Measurements from ENCODE around the gene SGCG. TPM values are rescaled to one million over a fixed set of nuclear protein-coding genes. Genes with fewer than 3 reads are reported as not detected.
"Not testable (repeated sequence)": the region's sequence is repeated elsewhere in the genome, so short reads cannot be mapped to it uniquely, and the experiment has no call there.

Gene SGCG
- not detected in 2 replicates for total RNA-seq
- long read RNA-seq, partial matches to known transcripts: 0 of 1 reads
- long read RNA-seq, other reads (novel, unspliced or antisense): 1 of 1 reads

GRCh38 chr13:23180711-23181110 lies at the start of gene SGCG:
Gene SGCG, plus strand, starts transcription at chr13:23180979. Its CDS starts 22,716 bp downstream, at chr13:23203695.
- no peaks in the 10 kb centered on the region for H3K36me3 Mint-ChIP-seq (ENCODE audit: low read depth)
- no peak for DNase-seq (ENCODE audit: low read depth, low spot score)
- no peak within 1 kb of the TSS for H3K4me3 Mint-ChIP-seq
- no peaks in the 10 kb centered on the region for H3K27me3 Mint-ChIP-seq (ENCODE audit: low read depth)
- no peaks in the 10 kb centered on the region for H3K4me1 Mint-ChIP-seq
- TF ChIP-seq CTCF (conservative IDR thresholded peaks at IDR 0.05): no peak
- no peaks in the 10 kb centered on the region for H3K9me3 Mint-ChIP-seq
- H3K27ac Mint-ChIP-seq (ENCODE audit: unreplicated experiment): peak within 1 kb of the TSS; percentile 52

GRCh38 chr13:23134542-23134941 lies 46.2 kb upstream of the SGCG start:
- Mint-ChIP-seq H3K36me3 (ENCODE audit: low read depth) (no peaks in the 10 kb centered on the region), H3K4me3 (no peak overlapping the region), H3K4me1 (no peaks in the 10 kb centered on the region), H3K27me3 (ENCODE audit: low read depth) (no peaks in the 10 kb centered on the region), H3K27ac (ENCODE audit: unreplicated experiment) (no peak overlapping the region), H3K9me3 (no peaks in the 10 kb centered on the region)
- DNase-seq (ENCODE audit: low read depth, low spot score): no peak
- TF ChIP-seq CTCF (conservative IDR thresholded peaks at IDR 0.05): no peak

DNA sequence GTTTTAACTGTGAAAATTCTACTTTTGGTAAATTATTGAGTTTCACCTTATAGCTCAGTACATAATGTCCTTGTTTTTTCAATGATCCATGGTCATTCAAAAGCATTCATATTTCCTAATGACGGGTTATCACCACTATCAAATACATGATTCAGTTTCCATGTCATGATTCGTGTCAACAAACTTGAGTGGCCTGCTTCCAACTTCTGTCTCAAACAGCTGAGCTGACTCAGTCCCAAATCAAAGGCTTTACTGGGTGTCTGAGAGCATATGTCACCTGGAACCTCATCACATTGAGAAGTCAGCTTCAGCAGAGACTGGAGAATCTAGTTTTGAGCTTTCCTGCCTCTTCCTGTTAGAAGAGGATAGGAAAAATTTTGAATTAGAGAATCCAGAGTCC lies 40.3 kb upstream of the SGCG start:
- no peaks in the 10 kb centered on the region for H3K27me3 Mint-ChIP-seq (ENCODE audit: low read depth)
- DNase-seq (ENCODE audit: low read depth, low spot score): no peak
- no peak overlapping the region for H3K27ac Mint-ChIP-seq (ENCODE audit: unreplicated experiment)
- no peaks in the 10 kb centered on the region for H3K36me3 Mint-ChIP-seq (ENCODE audit: low read depth)
- TF ChIP-seq CTCF (conservative IDR thresholded peaks at IDR 0.05): no peak
- H3K9me3 Mint-ChIP-seq: no peaks in the 10 kb centered on the region
- H3K4me3 Mint-ChIP-seq: no peak overlapping the region
- no peaks in the 10 kb centered on the region for H3K4me1 Mint-ChIP-seq

DNA sequence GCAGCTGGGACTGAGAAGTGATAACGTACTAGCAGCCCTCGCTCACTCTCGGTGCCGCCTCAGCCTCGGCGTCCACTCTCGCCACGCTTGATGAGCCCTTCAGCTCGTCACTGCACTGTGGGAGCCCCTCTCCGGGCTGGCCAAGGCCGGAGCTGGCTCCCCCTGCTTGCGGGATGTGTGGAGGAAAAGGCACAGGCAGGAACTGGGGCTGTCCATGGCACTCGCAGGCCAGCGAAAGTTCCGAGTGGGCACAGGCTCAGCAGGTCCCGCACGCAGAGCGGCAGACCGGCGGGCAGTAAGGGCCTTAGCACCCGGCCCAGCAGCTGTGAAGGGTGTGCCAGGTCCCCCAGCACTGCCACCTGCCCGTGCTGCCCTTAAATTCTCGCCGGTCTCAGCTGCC lies 38.8 kb upstream of the SGCG start:
- no peaks in the 10 kb centered on the region for H3K27me3 Mint-ChIP-seq (ENCODE audit: low read depth)
- H3K36me3 Mint-ChIP-seq (ENCODE audit: low read depth): no peaks in the 10 kb centered on the region
- H3K4me1 Mint-ChIP-seq: no peaks in the 10 kb centered on the region
- DNase-seq (ENCODE audit: low read depth, low spot score): no peak
- H3K27ac Mint-ChIP-seq (ENCODE audit: unreplicated experiment): no peak overlapping the region
- no peak for TF ChIP-seq CTCF (conservative IDR thresholded peaks at IDR 0.05)
- no peak overlapping the region for H3K4me3 Mint-ChIP-seq
- H3K9me3 Mint-ChIP-seq: no peaks in the 10 kb centered on the region

DNA sequence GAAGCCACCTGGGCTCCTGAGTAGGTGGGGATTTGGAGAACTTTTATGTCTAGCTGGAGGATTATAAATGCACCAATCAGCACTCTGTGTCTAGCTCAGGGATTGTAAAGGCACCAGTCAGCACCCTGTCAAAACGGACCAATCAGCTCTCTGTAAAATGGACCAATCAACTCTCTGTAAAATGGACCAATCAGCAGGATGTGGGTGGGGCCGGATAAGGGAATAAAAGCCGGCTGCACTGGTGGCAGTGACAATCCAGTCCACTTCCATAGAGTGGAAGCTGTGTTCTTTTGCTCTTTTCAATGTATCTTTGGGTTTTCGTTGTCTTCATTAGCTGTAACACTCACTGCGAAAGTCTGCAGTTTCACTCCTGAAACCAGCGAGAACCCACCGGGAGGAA lies 38.2 kb upstream of the SGCG start:
- H3K9me3 Mint-ChIP-seq; H3K27ac Mint-ChIP-seq (ENCODE audit: unreplicated experiment); DNase-seq (ENCODE audit: low read depth, low spot score); H3K4me1 Mint-ChIP-seq; H3K36me3 Mint-ChIP-seq (ENCODE audit: low read depth); H3K4me3 Mint-ChIP-seq; H3K27me3 Mint-ChIP-seq (ENCODE audit: low read depth): not testable (repeated sequence)

DNA sequence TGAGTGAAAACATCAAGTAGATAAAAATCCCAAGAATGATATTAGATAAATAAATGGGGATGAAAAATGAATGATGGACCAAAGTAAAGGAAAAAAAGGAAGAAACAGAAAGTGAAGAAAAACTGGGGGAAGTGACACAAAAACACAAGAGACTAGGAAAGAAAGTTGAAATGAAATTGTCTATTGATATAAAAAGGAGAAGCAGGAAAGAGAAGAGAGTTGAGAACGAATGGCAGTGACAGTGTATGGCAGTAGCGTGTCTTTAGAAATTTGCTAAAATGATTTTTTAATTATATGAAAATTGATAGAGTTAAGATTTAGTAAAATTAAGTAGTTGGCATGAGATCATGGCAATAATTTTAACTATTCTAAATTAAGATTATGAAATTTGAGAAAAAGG lies 36.3 kb upstream of the SGCG start:
- H3K27me3 Mint-ChIP-seq (ENCODE audit: low read depth): no peaks in the 10 kb centered on the region
- no peaks in the 10 kb centered on the region for H3K9me3 Mint-ChIP-seq
- peak overlapping the region; percentile 8 for H3K27ac Mint-ChIP-seq (ENCODE audit: unreplicated experiment)

More for the DNA sequence above, 36.3 kb upstream of the SGCG start:
- no peak for TF ChIP-seq CTCF (conservative IDR thresholded peaks at IDR 0.05)
- Mint-ChIP-seq H3K36me3 (ENCODE audit: low read depth) (no peaks in the 10 kb centered on the region), H3K4me3 (no peak overlapping the region), H3K4me1 (no peaks in the 10 kb centered on the region)
- DNase-seq (ENCODE audit: low read depth, low spot score): no peak
